ENCODE results near the gene NXPH3.

The NXPH3 gene

DNA sequence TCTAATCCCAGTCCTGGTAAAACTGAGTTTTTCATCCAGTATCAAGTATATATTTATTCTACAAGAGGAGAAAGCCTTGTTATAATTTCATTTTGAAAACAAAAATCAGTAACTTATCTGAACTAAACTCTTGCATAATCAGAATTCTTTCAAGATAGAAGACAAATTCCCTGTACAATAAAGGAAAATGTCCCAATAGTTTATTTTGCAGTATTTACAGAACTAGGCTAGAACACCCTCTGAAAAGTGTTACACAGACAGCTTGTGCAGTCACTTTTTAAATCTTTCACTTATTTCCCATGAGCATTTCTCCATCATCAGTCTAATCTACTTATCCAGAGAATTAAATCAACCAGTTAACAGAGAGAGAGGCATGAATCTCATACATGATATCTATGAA lies 53.8 kb downstream of the NXPH3 start:
- no peak for DNase-seq (ENCODE audit: low read depth in 3 of 3)

DNA sequence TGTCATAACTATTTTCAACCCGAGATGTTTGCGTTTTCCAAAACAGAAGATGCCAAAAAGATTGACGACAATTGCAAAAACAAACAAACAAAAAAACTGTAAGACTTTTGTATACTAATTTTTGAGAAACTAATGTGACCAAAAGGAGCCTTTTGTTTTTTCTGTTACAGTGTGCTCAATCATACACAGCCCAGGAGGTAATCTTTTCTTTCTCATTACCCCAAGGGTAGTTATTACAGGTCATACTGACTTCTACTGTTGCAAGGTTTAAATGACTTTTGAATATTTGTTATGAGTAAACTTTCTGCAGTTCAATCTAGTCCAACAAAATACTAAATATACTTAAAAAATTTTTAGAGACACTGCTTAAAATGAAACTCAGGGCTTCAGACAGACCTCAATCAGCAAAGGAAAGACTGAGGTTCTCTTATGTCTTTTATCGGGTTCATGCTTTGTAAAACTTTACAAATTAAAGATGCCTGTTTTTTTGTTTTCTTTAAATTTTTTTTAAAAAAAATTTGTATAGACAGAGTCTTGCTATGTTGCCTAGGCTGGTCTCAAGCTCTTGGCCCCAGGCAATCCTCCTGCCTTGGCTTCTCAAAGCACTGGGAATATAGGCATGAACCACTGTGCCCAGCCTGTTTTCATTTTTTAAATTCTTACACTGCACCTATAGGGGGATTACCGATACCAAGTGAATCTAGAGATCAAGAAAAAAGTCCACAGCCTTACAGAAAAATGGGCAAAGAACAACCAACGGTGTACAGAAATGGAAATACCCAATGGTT lies 54.6 kb downstream of the NXPH3 start:
- no peak for DNase-seq (ENCODE audit: low read depth in 3 of 3)

DNA sequence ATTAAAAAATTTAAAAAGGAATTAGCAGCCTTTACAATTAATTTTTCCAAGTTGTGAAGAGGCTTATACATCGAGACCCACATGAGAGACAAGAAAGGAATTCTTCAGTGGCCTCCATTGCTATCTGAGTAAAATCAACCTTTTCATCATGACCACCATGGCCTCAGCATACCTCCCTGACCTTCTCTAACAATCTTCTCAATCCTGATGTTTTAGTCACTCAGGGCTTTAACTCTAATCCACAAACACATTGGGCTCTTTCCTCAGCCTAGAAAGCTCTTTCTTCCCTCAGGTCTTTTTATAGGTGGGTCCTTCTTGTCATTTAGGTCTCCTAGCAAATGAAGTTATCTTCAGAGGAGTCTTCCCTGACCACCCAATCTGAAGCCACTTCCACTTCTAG lies 55.8 kb downstream of the NXPH3 start:
- no peak for DNase-seq (ENCODE audit: low read depth in 3 of 3)

All from stimulated activated CD4-positive, alpha-beta T cell treated with anti-CD3 and anti-CD28 coated beads, TNF-alpha, amount 100 ng/mL, for 24 hours (primary cell).